Left renal pelvis (tissue), 4 donors: ENCODE measurements around the gene MBD4. TPM values are rescaled to one million over a fixed set of nuclear protein-coding genes. Genes with fewer than 3 reads are reported as not detected.

Experiments
- DNase-seq, 4 donors: peaks; one replicate each; pipeline ENCODE4 v3.0.0-alpha.2; 2013; ENCODE audit warnings: low read depth in 4 of 4, low spot score in 3 of 4
- polyA plus RNA-seq, 4 donors: library from polyadenylated mRNA; unstranded; fragments of 120-200 nt; gene quantifications; one replicate each; pipeline ENCODE4 v1.2.1, GENCODE V29; 2013; ENCODE audit not compliant: insufficient read length in 4 of 4

MBD4 gene
- polyA plus RNA-seq, 4 donors = 40.7 to 54.8 (median 47.2) TPM

DNA sequence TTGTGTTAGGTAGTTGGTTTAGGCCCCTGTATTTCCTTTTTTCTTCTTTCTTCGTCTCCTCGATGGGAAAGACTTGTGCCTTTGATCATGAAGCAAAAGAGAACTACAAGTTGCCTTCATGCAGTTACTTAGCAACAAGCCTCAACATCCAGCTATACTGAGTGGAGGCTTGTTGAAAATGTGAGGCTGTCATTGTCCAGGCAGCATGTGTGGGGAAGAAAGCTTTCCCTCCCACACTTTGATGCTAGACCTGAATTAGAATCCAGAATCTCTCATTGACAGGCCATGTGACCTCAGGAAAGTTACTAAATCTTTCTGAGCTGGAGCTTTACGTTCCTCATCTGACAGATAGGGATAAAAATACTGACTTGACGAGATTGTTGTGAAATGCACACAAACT, 24.0 kb upstream of the MBD4 start:
- no peak for DNase-seq

- DNase-seq = no peak
Observed at GRCh38 chr3:129463094-129463493, 23.3 kb upstream of the MBD4 start.

DNA sequence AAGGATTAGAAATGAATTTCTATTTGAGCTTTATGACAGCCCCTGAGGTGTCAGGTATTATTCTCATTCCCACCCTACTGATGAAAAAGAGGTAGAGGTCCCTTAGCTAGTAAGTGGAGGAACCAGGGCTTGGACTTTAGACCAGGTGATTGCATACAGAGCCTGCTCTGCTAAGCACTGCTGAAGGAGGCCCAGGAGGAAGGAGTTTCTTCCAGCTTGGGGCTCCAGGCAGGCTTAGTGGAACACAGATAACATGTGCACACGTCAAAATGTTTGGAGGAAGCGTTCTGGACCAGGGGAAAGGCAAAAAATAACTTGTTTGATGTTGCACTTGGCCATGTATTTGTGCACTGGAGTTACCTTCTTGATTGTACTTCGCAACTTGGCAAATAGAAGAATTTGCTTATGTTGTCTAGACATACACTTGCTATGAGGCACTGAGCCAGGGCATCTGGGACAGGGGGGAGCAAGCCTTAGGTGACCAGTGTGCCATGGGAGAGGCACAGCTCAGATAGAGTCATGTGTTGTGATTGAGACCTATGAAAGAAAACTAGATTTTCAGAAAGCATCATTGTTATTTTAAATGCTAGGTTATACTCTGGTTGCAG, 22.7 kb upstream of the MBD4 start:
- DNase-seq = no peak

DNA sequence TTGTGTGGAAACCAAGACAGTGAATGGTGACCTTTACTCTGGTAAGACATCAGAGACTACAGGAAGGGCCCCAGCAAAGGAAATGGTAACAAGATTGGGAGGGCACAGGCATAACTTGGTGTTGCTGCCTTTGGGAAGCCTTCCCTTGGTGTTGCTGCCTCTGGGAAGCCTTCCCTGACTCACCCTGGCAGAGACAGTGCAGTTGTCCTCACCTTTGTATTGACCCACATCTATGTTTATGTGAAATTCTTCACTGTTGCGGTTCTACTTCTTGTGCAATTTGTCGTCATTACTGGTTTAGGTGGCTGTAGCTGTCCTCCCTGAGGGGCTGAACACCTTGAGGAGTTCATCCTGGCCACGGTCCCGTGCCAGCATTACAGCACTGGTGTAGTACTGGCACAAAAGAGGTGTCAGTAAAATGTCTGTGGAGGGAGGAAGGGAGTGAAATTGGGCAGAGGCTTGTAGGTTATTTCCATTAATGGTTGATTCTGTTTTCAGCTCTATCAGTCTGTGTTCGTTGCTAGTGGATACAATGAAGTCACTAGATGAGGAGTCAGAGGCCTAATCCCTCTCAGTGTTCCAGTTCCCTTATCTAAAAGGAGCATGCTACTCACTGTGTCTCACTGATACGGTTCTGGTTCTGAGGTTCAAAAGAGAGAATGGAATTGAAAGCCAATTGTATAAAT, 21.9 kb upstream of the MBD4 start:
- DNase-seq = no peak

- no peak for DNase-seq
Observed at GRCh38 chr3:129461022-129461421, 21.3 kb upstream of the MBD4 start.

GRCh38 chr3:129460572-129460971, 20.8 kb upstream of the MBD4 start:
- DNase-seq = no peak

DNA sequence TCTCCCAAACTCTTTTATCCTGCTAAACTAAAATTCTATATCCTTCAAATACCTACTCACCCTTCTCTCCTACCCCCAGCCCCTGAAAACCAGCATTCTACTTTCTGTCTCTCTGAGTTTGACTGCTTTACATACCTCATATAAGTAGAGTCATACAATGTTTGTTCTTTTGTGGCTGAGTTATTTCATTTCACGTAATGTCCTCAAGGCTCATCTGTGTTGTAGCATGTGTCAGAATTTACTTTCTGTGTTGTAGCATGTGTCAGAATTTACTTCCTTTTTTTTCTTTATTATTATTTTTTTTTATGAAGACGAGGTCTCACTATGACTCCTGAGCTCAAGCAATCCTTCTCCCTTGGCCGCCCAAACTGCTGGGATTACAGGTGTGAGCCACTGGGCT, 20.4 kb upstream of the MBD4 start:
- no peak for DNase-seq

- no peak for DNase-seq
Observed at GRCh38 chr3:129453732-129454131, 14.0 kb upstream of the MBD4 start.

GRCh38 chr3:129449279-129450115, 9.7 kb upstream of the MBD4 start:
- no peak for DNase-seq

- DNase-seq = no peak
Observed at GRCh38 chr3:129448186-129448895, 8.6 kb upstream of the MBD4 start.

DNA sequence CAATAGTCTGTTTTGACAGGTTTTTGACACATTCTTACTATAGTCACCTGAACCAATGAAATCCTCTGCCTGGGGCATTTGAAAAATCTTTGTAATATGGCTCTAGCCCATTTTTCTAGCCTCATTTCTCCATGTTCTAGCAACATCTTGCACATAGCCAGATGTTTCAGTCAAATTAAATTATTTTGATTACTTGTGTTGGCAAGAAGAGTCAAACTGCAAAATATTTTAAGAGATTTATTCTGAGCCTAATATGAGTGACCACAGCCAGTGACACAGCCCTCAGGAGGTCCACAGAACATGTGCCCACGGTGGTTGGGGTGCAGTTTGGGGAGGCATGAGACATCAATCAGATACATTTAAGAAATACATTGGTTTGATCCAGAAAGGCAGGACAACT, 7.2 kb upstream of the MBD4 start:
- DNase-seq = no peak

- DNase-seq = no peak
Observed at GRCh38 chr3:129445471-129445870, 5.7 kb upstream of the MBD4 start.

DNA sequence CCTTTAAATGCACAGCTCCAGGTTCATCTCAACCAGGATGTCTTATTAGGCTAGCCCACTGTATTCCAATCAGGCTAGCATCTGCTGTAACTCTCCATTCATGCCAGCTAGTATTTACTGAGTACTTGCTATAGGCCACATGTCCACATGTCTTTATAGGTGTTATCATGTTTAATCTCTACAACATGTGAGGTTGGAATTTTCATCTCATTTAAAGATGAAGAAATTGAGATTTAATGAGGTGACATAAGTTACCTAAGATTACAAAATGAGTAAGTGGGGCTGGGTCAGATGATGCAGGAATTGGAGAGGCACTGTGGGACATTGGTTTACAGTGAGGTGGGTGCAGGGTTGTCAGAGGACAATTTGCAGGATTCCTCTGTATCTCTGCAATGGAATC, 3.2 kb upstream of the MBD4 start:
- no peak for DNase-seq

DNA sequence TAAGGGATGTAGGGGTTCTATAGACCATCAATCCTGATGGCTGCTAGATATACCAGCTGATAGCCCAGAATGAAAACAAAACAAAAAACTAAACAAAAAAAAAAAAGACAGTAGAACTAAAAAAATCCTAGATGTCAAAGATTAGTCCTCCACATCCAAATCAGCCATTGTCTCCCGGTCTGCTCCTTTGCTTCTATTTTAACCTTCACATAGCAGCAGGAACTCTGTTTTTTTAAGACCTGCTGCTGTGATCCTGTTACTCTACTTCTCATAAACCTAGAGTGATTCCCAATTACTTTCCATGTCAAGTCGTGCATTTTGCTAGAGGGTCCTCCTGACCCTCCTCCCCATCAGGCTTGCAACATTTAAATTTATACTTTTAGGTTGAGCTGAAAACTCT, 2.7 kb upstream of the MBD4 start:
- DNase-seq = no peak

- no peak for DNase-seq
Observed at GRCh38 chr3:129441782-129442181, 2.0 kb upstream of the MBD4 start.

DNA sequence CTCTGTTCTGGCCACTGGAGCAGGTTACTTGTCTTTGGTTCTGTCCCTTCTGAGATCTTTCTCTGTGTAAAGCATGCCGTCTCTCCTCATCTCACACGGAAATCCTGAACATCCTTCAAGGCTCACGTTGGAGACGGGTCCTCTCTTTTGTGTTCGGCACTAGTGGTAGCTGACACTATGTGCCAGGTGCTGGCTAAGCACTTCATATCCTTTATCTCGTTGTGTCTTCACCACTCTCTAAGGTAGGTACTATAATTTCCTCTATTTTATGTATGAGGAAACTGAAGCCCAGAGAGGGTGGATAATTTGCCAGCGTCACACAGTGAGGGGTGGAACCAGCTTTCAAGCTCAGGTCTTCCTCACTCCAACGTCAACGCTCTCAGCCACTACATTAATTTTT, 1.5 kb upstream of the MBD4 start:
- no peak for DNase-seq

GRCh38 chr3:129440618-129441190, 956 bp upstream of the MBD4 start:
- DNase-seq = no peak

DNA sequence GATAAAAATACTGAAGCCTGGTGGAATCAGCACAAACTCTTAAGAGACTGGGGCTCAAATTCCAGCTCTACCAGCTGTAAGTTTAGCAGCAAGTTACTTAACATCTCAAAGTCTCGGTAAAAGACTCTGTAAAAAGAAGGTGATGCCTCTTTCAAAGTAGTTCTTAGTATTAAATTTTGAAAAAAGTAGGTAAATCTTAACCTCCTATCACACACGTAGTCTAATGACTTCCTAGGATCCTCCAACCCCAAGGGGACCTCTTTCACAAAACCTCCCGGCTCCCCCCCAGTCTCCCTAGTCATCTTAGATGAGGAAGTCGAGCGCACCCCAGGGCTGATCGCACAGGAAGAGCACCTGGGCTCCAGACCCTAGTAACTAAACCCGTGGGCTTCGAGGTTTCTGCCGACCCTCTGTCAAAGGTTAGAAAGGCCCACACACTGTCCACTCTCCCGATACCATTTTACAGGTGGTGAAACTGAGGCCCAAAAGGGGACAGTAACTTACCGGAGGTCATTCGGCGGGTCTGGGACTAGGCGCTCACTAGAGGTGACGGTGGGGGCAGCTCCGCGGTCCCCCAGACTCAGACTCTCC, 427 bp downstream of the MBD4 start:
- DNase-seq = no peak

GRCh38 chr3:129435367-129435766, 4.4 kb downstream of the MBD4 start:
- no peak for DNase-seq

- DNase-seq = no peak
Observed at GRCh38 chr3:129434140-129434539, 5.6 kb downstream of the MBD4 start.
